HepG2 (cell line): ENCODE measurements around the gene FBXO2. TPM values are rescaled to one million over a fixed set of nuclear protein-coding genes. Genes with fewer than 3 reads are reported as not detected.

Experiments used
- BCL3 ChIP-seq: sonication (generic); formaldehyde crosslinking; IDR thresholded peaks from 2 replicates; pipeline ENCODE4 v1.5.1; 2020; ENCODE audit warnings: mild to moderate bottlenecking, missing genetic modification reagents, moderate library complexity
- BORCS8-MEF2B ChIP-seq: sonication (generic); formaldehyde crosslinking; IDR thresholded peaks from 2 replicates; pipeline ENCODE4 v1.8.0; 2022; ENCODE audit warnings: mild to moderate bottlenecking, missing genetic modification reagents
- CAMTA2 ChIP-seq: sonication (generic); formaldehyde crosslinking; IDR thresholded peaks from 2 replicates; pipeline ENCODE4 v1.4.0; 2020; ENCODE audit warnings: mild to moderate bottlenecking, missing genetic modification reagents, borderline replicate concordance
- HOXA3 ChIP-seq: sonication (generic); formaldehyde crosslinking; IDR thresholded peaks from 2 replicates; pipeline ENCODE4 v1.5.0; 2020; ENCODE audit warnings: missing genetic modification reagents
- HOXD1 ChIP-seq: sonication (generic); formaldehyde crosslinking; IDR thresholded peaks from 2 replicates; pipeline ENCODE4 v1.5.0; 2020; ENCODE audit warnings: missing genetic modification reagents
- MZF1 ChIP-seq: sonication (generic); formaldehyde crosslinking; IDR thresholded peaks from 2 replicates; pipeline ENCODE4 v1.8.1; 2023; ENCODE audit warnings: mild to moderate bottlenecking, missing genetic modification reagents, borderline replicate concordance
- NFE2L1 ChIP-seq: sonication (generic); formaldehyde crosslinking; IDR thresholded peaks from 2 replicates; pipeline ENCODE4 v1.4.0; 2020; ENCODE audit warnings: missing genetic modification reagents, mild to moderate bottlenecking, borderline replicate concordance
- RFXAP ChIP-seq: sonication (generic); formaldehyde crosslinking; IDR thresholded peaks from 2 replicates; pipeline ENCODE4 v1.4.0; 2020; ENCODE audit warnings: missing genetic modification reagents, borderline replicate concordance
- SRSF4 ChIP-seq: fragments of 200-400 bp; formaldehyde crosslinking; IDR thresholded peaks from one replicate; pipeline ENCODE4 v1.6.1; 2018; ENCODE audit warnings: mild to moderate bottlenecking, low read depth, low read length, moderate library complexity; ENCODE audit not compliant: poor library complexity, severe bottlenecking
- ZBTB3 ChIP-seq: sonication (generic); formaldehyde crosslinking; IDR thresholded peaks from 2 replicates; pipeline ENCODE4 v1.4.0; 2020; ENCODE audit warnings: low read depth, mild to moderate bottlenecking, moderate library complexity, missing genetic modification reagents, borderline replicate concordance
- ZNF776 ChIP-seq: sonication (generic); formaldehyde crosslinking; IDR thresholded peaks from 2 replicates; pipeline ENCODE4 v1.4.0; 2020; ENCODE audit warnings: mild to moderate bottlenecking, missing genetic modification reagents
- ZNF792 ChIP-seq: IDR thresholded peaks from 2 replicates; pipeline ENCODE4 v1.6.1; 2016
- polyA plus RNA-seq, 8 experiments: library from polyadenylated mRNA; depleted of rRNA in 3 of 8; stranded (reverse) in 7 of 8; unstranded in 1 of 8; fragments of >200 nt; fragmentation: Illumina TruSeq in 4 of 8; extraction: Trizol in 4 of 8; gene quantifications; 2 replicates each; pipeline versions ENCODE4 v1.2.1 to v1.2.3, GENCODE V29; 2011 to 2016; ENCODE audit warnings: low read depth in 4 of 8, missing spikeins in 1 of 8, mixed read lengths in 1 of 8; ENCODE audit not compliant: insufficient read depth in 1 of 8
- total RNA-seq, 5 experiments: library from RNA; depleted of rRNA; stranded (reverse); fragments of >200 nt; fragmentation: Illumina TruSeq; extraction: Trizol; gene quantifications; 2 replicates each; pipeline ENCODE4 v1.2.3, GENCODE V29; 2016; ENCODE audit warnings: low read depth in 1 of 5
- TF ChIP-seq, protein P1 (sequence below): IDR thresholded peaks from 2 replicates; pipeline ENCODE4 v1.6.1; 2012; ENCODE audit warnings: inconsistent platforms
- TF ChIP-seq, protein P2 (sequence below): sonication (generic); formaldehyde crosslinking; IDR thresholded peaks from 2 replicates; pipeline ENCODE4 v1.4.0; 2020; ENCODE audit warnings: missing genetic modification reagents
- TF ChIP-seq, protein P3 (sequence below): sonication (generic); formaldehyde crosslinking; IDR thresholded peaks from 2 replicates; pipeline ENCODE4 v1.4.0; 2020; ENCODE audit warnings: mild to moderate bottlenecking, missing genetic modification reagents

Gene FBXO2
- total and polyA plus RNA-seq, 2 of the 13 experiments (the other 11 are each of a cell fraction or from before 2014, with no cell fraction given), result 79.3 to 112 TPM

DNA sequence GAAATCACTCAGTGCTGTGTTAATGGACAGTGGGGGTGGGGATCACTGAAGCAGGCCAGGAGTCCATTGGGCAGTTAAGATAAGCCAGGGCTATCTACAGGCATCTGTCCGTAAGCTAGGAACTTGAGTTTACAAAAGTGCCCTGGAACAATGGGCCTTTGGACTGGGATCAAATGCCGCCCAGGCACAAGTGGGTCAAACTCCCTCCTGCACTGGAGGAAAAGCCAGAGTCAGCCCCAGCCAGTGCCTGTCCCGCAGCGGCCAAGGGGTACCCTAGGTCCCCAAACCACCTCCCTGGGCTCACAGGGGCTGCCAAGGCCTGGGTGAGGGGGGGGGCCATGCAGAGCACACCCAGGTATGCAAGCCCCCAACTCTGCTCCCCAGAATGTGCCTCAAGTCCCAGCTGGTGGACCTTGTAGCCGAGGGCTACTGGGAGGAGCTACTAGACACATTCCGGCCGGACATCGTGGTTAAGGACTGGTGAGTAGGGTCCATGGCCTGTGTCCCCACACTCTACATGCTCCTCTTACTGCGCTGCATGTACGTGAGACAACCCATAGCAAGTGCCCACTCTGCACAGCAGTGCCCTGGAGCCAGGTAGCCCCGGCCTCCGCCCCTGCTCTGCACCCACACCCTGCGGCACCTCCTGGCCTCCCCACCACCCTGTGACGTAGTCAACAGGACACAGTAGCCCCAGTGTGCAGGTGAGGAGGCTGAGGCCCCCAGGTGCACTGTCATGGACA lies 17.5 kb upstream of the FBXO2 start (continued):
- TF ChIP-seq SRSF4, result no peak
- no peak for TF ChIP-seq NFE2L1 (CRISPR knock-in tag)
- TF ChIP-seq, protein P1, sequence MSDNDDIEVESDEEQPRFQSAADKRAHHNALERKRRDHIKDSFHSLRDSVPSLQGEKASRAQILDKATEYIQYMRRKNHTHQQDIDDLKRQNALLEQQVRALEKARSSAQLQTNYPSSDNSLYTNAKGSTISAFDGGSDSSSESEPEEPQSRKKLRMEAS, result 0 out of 2 replicates have a peak, but pooled peaks have one; percentile 39
- TF ChIP-seq BCL3, result no peak
- TF ChIP-seq ZNF792 (CRISPR knock-in tag), result no peak
- TF ChIP-seq MZF1, result no peak
- no peak for TF ChIP-seq ZNF776
- peak; percentile 78 for TF ChIP-seq HOXA3 (CRISPR knock-in tag)
- TF ChIP-seq, protein P2, sequence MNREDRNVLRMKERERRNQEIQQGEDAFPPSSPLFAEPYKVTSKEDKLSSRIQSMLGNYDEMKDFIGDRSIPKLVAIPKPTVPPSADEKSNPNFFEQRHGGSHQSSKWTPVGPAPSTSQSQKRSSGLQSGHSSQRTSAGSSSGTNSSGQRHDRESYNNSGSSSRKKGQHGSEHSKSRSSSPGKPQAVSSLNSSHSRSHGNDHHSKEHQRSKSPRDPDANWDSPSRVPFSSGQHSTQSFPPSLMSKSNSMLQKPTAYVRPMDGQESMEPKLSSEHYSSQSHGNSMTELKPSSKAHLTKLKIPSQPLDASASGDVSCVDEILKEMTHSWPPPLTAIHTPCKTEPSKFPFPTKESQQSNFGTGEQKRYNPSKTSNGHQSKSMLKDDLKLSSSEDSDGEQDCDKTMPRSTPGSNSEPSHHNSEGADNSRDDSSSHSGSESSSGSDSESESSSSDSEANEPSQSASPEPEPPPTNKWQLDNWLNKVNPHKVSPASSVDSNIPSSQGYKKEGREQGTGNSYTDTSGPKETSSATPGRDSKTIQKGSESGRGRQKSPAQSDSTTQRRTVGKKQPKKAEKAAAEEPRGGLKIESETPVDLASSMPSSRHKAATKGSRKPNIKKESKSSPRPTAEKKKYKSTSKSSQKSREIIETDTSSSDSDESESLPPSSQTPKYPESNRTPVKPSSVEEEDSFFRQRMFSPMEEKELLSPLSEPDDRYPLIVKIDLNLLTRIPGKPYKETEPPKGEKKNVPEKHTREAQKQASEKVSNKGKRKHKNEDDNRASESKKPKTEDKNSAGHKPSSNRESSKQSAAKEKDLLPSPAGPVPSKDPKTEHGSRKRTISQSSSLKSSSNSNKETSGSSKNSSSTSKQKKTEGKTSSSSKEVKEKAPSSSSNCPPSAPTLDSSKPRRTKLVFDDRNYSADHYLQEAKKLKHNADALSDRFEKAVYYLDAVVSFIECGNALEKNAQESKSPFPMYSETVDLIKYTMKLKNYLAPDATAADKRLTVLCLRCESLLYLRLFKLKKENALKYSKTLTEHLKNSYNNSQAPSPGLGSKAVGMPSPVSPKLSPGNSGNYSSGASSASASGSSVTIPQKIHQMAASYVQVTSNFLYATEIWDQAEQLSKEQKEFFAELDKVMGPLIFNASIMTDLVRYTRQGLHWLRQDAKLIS (CRISPR knock-in tag), result no peak
- TF ChIP-seq ZBTB3, result no peak; the same call in 1 of the 2 replicates
- TF ChIP-seq HOXD1, result no peak
- TF ChIP-seq BORCS8-MEF2B (CRISPR knock-in tag), result peak; percentile 65
- TF ChIP-seq, protein P3, sequence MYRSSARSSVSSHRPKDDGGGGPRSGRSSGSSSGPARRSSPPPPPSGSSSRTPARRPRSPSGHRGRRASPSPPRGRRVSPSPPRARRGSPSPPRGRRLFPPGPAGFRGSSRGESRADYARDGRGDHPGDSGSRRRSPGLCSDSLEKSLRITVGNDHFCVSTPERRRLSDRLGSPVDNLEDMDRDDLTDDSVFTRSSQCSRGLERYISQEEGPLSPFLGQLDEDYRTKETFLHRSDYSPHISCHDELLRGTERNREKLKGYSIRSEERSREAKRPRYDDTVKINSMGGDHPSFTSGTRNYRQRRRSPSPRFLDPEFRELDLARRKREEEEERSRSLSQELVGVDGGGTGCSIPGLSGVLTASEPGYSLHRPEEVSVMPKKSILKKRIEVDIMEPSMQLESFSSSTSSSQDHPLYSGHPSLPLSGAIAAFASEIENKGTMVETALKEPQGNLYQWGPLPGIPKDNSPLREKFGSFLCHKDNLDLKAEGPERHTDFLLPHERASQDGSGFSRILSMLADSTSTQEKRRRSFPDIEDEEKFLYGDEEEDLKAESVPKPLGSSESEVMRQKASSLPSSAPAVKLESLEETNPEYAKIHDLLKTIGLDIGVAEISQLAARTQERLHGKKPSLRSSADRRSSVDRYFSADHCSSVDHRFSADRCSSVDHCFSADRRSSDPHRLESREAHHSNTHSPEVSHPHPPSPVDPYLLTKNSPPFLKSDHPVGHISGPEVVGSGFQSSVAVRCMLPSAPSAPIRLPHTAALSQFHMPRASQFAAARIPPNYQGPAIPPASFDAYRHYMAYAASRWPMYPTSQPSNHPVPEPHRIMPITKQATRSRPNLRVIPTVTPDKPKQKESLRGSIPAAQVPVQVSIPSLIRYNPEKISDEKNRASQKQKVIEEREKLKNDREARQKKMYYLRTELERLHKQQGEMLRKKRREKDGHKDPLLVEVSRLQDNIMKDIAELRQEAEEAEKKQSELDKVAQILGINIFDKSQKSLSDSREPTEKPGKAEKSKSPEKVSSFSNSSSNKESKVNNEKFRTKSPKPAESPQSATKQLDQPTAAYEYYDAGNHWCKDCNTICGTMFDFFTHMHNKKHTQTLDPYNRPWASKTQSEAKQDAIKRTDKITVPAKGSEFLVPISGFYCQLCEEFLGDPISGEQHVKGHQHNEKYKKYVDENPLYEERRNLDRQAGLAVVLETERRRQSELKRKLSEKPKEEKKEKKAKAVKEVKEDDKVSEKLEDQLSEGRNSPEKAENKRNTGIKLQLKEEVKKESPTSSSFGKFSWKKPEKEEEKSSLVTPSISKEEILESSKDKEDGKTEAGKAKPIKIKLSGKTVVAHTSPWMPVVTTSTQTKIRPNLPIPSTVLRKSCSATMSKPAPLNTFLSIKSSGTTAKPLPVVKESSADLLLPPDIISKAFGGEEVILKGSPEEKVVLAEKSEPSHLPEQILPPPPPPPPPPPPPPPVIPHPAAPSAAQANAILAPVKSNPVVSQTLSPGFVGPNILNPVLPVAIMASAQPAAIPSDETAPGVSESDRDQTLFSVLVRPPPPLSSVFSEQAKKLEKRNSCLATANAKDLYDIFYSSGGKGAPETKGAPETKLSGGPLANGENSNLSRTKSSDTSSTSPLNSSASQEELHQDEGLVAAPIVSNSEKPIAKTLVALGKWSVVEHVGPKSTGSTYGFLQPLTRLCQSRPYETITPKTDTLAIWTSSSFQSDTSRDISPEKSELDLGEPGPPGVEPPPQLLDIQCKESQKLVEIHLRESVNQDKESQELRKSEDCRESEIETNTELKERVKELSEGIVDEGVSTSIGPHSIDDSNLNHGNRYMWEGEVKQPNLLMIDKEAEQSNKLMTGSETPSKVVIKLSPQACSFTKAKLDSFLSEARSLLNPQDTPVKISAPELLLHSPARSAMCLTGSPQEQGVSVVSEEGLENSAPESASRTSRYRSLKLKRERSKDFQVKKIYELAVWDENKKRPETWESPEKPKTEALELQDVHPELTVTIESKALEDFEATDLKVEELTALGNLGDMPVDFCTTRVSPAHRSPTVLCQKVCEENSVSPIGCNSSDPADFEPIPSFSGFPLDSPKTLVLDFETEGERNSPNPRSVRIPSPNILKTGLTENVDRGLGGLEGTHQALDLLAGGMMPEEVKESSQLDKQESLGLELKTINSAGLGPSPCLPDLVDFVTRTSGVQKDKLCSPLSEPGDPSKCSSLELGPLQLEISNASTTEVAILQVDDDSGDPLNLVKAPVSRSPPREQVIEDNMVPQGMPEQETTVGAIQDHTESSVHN, result no peak
- TF ChIP-seq RFXAP, result 0 out of 2 replicates have a peak, but pooled peaks have one; percentile 43
- TF ChIP-seq CAMTA2 (CRISPR knock-in tag), result no peak
